ENCODE results near the gene SMCO3.

SMCO3 gene

DNA sequence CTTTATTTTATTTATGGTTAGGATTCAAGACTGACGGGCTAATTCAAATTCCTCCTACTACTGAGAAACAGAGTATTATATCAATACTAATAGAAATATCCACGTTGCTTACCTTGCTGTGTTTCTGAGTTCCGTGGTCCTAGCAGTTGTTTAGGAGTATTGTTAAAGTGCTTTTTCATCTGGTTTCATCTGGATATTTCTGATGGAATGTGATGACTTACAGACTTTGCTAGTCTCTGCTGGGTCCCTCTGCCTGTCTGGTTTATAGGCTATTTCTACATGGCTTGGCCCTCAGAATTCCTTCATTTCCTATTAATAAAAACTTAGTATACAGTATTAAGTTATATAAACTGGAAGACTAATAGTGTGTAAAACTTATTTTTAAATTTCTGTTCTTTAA is at the start of gene SMCO3:
Gene SMCO3 (minus strand): TSS at position 169 of the 400 bp plus-strand sequence. CDS start 7,502 bp downstream, outside the sequence.
- no peak for DNase-seq

DNA sequence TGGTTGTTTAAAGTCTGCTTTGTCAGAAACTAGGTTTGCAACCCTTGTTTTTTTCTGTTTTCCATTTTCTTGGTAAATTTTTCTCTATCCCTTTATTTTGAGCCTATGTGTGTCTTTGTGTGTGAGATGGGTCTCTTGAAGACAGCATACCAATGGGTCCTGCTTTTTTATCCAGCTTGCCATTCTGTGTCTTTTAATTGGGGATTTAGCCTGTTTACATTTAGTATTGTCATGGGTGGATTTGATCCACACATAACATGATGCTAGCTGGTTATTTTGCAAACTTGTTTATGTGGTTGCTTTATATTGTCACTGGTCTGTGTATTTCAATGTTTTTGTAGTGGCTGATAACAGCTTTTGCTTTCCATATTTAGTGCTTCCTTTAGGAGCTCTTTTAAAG is 46.5 kb upstream of the SMCO3 start:
- no peak for DNase-seq

DNA sequence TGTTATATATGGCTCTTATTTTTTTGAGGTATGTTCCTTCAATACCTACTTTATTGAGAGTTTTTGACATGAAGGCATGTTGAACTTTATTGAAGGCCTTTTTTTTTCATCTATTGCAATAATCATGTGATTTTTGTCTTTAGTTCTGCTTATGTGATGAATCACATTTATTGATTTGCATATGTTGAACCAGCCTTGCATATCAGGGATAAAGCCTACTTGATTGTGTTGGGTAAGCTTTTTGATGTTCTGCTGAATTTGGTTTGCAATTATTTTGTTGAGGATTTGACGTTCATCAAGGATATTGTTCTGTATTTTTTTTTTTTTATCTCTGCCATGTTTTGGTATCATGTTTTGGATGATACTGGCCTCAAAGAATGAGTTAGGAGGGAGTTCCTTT is 44.5 kb upstream of the SMCO3 start:
- DNase-seq = no peak

GRCh38 chr12:14854586-14855183 is 40.7 kb upstream of the SMCO3 start:
- DNase-seq = no peak

GRCh38 chr12:14853961-14854360 is 40.0 kb upstream of the SMCO3 start:
- peak; percentile 25 for DNase-seq

DNA sequence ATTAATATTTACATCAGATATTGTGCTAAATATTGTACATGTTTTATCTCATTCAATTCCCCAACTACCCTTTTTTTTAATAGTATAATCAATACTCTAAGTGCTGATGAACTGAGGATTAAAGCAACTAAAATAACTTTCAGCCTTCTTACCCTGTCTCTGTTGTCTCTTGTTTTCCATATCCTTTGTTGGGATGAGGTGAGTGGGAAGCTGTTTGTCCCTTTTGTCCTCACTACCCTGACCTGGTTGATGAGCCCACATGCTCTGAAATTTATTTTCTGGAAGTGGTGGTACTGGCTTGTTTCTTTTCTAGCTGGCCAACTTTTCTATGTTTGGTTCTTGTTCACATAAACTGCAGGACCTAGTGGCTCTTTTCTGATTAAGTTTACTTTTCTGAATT is 38.9 kb upstream of the SMCO3 start:
- no peak for DNase-seq

DNA sequence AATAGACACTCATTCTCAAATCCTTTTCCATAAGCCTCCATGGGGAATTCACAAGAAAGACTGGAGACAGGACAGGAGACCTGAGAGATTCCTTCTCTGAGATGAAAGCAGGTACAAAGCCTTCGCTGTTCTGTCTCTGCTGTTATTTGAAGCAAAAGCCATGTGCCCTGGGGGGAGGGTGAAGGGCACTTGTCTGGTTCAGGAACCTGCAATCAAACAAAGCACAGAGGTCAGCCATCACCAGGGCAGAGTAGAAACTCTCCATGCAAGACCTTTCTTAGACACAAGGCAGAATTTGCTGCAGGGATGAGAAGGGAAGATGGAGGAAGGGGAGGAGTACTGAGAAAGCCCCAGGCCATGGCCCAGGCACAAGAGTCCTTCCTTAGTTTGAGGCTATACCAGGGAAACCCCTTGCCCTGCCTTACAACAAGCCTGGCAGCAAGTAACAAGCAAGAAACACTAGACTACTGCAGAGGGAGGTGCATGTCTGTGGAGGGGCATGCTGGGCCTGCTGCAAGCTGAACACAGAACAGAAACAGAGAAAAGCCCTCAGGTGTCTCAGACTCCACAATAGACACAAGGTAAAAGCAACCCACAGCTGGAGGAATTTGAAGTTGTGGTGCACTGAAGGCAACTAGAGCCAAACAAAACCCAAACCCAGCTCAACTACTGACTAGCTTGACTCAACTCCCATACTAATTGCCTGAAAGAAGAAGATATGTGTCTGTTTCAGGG is 37.1 kb upstream of the SMCO3 start:
- no peak for DNase-seq

- DNase-seq = no peak
Observed at GRCh38 chr12:14849661-14850060, 35.7 kb upstream of the SMCO3 start.

DNA sequence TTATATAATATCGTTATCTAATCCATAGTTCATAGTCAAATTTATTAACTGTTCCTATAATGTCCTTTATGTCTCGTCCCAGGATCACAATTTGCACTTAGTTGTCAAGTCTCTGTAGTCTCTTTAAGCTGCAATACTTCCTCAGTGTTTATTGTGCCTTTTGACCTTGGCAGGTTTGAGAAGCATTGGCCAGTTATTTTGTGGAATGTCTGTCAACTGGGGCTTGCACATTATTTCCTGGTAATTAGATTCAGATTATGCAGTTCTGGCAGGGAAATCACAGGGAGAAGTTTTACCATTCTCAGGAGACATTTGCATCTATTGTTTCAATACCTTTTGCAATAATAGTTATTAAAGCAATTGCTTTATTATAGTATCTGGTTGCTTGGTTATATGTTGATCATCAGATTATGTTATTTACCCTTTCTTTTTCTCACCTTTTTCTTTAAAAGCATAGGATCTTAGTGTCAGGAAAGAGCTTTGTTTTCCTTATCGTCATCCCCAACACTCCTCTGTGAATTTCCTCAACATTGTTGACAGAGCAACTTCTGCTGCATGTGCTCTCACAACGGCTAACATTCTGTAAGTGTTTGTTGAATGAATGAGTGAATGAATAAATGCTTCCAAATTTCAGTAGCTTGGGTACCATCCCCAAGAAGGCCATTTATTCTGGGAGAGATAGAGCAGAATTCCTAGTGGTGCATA is 33.0 kb upstream of the SMCO3 start:
- DNase-seq = no peak

DNA sequence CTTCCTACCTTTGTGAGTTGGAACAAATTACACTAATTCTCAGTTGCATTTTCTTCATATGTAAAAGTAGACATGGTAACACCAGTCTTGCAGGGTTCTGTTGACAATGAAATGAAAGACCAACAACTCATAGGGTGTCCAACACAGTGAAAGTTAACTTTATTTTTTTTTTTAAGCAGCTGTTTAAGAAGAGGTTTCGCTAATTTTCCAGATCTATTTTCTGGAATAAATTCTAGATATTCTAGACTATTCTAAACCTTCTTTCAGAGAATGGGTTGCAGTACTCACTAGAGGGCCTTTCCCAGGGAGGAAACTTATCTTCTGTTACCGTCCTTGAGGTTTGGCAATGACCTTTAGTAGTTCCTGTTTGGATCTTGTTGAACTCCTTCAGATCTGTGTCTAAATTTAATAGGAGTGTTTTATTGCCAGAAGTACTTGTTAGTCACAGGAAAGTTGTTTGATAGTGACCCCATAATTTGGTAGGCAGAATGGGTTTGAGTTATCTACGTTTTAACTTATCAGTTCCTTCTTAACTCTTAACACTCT is 32.1 kb upstream of the SMCO3 start:
- peak; percentile 67 for DNase-seq

DNA sequence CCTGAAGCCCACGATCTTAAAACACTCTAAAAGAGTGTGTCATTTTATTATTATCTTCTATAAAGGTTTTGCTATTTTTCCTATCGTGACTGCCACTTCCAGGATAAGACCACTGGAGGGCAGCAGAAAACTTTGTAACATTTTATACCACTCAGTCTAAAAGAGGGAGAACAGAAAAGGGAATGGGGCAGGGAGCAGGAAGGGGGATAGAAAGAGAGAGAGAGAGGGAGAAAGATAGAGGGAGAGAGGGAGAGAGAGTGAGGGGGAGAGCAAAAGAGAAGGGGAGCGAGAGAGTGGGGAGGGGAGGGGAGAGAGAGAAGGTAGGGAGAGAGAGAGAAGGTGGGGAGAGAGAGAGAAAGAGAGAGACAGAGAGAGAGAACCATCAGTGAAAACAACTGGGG is 31.4 kb upstream of the SMCO3 start:
- peak; percentile 86 for DNase-seq

GRCh38 chr12:14844401-14844800 is 30.4 kb upstream of the SMCO3 start:
- DNase-seq = no peak

GRCh38 chr12:14843425-14843887 is 29.5 kb upstream of the SMCO3 start, which contains the start of gene ART4:
Gene ART4, minus strand, starts transcription at chr12:14843526. Its CDS starts 413 bp downstream, at chr12:14843113.
- peak; percentile 92 for DNase-seq

GRCh38 chr12:14842315-14842714 is 28.3 kb upstream of the SMCO3 start:
- DNase-seq = no peak

- no peak for DNase-seq
Observed at GRCh38 chr12:14841761-14842160, 27.8 kb upstream of the SMCO3 start.

DNA sequence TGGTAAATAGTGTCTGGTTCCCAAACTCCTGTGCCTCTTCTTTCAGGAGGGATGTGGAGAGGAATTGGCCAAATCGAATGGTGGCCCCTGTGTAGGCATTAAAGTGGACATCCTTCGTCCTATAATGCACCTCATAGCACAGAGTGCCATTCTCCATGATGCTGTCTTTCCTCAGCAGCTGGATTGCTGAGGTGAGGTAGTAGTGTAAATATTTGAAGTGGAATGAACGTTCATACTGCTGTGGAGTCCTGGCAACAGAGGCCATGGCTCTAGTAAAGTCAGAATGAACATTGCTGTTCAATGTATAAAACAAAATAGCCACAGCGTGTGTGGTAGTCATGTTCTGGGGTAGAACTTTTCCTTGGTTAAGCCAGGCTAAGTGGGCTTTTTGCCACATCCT is 26.6 kb upstream of the SMCO3 start:
- no peak for DNase-seq

DNA sequence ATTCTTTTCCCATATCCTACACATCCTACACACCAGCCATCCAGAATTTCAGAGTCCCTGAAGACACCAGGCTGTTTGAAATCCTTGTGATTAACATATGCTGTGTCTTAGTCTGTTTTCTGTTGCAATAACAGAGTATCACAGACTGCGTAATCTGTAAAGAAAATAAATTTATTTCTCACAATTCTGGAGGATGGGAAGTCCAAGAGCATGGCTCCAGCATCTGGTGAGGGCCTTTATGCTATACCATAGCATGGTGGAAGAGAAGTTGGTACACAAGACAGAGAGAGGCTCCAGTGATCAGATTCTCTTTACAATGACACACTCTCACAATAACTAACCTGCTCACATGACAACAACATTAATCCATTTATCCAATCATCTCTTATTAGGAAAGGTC is 25.3 kb upstream of the SMCO3 start:
- no peak for DNase-seq

DNA sequence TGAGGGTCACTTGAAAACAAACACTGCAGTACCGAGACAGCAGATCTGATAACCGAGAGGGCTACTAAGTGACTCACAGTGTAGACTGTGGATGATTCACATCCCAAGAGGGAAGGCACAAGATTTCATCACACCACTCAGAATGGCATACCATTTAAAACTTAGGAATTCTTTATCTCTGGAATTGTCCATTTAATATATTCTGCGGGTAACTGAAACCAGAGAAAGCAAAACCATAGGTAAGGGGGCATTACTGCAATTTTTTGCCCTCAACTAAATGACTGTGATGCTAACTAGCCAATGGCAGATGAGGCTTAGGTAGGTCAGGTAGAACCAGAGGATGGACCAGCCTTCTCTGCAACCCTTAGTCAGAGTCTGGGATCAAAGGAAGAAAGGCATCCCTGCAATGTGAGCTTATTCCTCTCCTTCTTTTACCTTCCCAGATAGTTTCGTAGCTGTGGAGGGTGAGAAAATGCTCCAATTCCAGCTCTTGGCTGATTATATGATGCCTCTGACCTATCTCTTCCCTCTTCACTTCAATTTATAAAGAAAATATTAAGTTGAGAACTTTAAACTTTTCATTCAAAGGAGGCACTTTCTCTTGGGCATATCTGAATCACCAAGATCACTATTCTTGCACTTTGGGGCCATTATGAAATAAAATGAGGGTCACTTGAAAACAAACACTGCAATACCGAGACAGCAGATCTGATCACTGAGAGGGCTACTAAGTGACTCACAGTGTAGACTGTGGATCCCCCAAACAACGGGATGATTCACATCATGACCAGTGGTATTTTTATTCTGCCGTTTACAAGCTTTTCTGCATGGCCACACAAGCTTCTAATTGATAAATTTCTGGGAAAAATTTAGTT is 22.6 kb upstream of the SMCO3 start:
- peak; percentile 16 for DNase-seq

DNA sequence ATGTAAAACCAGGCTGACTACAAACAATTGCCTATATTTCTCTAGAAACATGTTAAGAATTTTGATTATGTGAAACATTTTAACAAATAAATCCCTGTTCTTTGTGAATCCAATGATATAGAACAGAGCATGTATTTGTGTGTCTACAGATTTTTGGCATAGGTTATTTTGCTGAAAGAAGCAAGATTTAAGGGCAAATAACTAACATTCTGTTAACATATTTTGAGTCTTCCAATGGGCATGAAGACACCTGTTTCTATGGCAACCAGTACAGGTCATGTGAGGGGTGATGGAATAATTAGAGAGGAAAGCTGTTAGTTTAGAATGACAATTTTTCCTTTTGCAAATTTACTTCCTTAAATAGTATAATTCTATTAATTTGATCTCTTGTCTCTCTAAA is 20.5 kb upstream of the SMCO3 start:
- DNase-seq = no peak

DNA sequence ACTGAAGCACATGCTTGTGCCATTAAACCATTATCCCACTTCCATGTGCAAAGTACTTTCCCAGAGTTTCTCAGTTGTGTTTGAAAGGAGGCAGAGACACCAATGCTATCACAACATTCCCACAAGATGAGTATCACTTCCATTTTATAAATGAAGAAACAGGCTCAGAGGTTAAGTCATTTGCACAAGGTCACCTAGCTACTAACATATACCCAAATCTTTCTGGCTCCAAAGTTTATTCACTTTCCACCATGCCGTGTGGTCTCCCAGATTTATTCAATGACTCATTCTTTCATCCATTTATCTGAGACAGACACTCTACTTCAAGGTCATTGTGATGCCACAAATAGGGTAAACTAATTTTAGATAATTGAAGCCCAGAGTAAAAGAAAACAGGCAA is 20.0 kb upstream of the SMCO3 start:
- peak; percentile 29 for DNase-seq

DNA sequence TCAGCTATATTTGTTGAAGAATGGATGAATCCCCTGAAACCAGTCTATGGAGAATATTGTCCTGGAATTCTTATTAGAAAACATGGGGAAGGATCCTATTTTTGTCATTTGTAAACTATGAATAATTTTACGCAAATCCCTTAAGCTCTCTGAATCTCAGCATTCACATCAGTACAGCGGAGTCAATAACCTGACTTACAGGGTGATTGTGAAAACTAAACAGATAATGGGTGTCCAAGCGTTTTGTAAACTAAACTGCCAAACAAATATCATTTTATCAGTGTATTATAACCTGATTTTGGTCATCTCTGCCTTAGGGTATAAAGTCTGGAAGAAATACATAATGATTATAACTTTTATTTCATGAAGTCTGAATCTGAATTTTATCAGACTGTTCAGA is 19.4 kb upstream of the SMCO3 start:
- DNase-seq = no peak

GRCh38 chr12:14828892-14829291 is 14.9 kb upstream of the SMCO3 start:
- DNase-seq = no peak

- DNase-seq = no peak
Observed at GRCh38 chr12:14827043-14827442, 13.1 kb upstream of the SMCO3 start.

Data from hematopoietic multipotent progenitor cell treated with erythropoietin and hydrocortisone succinate and interleukin-3 and kit ligand, for 4 days (in vitro differentiated cells).